Gastrocnemius medialis (tissue), 4 donors: ENCODE measurements around the gene OGFR.

Source experiments
- CTCF ChIP-seq, 5 experiments: fragments of 450-650 bp in 3 of 5; fragments of 200-600 bp in 2 of 5; sonication (generic) in 2 of 5; IDR thresholded peaks in 4 of 5; conservative IDR thresholded peaks in 1 of 5; 1 replicate in 4 of 5; 2 replicates in 1 of 5; pipeline ENCODE4 v1.5.1; 2016 to 2019; ENCODE audit warnings: antibody characterized with exemption in 5 of 5, mild to moderate bottlenecking in 3 of 5, moderate library complexity in 3 of 5
- POLR2A ChIP-seq, 2 donors: fragments of 450-650 bp; IDR thresholded peaks; one replicate each; pipeline ENCODE4 v1.6.1; 2017; ENCODE audit warnings: antibody characterized with exemption in 2 of 2, mild to moderate bottlenecking in 2 of 2, moderate library complexity in 2 of 2

GRCh38 chr20:62772990-62773844 lies 31.4 kb upstream of the OGFR start:
- TF ChIP-seq POLR2A (IDR thresholded peaks at IDR 0.05) (no peak), CTCF (IDR thresholded peaks at IDR 0.05 in 4 of 5, conservative IDR thresholded peaks at IDR 0.05 in 1 of 5) (no peak)
